GM04504 (cell line): ENCODE data around the gene AGPAT1.
A peak's percentile ranks its signal among the peaks of the same experiment; 100 is the strongest.
"Not testable (repeated sequence)": the region's sequence is repeated elsewhere in the genome, so short reads cannot be mapped to it uniquely, and the experiment has no call there.

Experiments used
- DNase-seq: peaks from one replicate; pipeline ENCODE4 v3.0.0-alpha.2; 2012; ENCODE audit warnings: low read depth

The AGPAT1 gene

GRCh38 chr6:32148289-32149091, 27.4 kb downstream of the AGPAT1 start:
- DNase-seq: no peak

- DNase-seq: no peak
Measured at GRCh38 chr6:32147401-32148132, 28.3 kb downstream of the AGPAT1 start.

- no peak for DNase-seq
Measured at GRCh38 chr6:32146687-32147086, 29.2 kb downstream of the AGPAT1 start.

- no peak for DNase-seq
Measured at GRCh38 chr6:32146287-32146686, 29.6 kb downstream of the AGPAT1 start.

- not testable (repeated sequence) for DNase-seq
Measured at GRCh38 chr6:32144238-32144637, 31.6 kb downstream of the AGPAT1 start.

- no peak for DNase-seq
Measured at GRCh38 chr6:32140420-32141046, 35.4 kb downstream of the AGPAT1 start.

GRCh38 chr6:32139590-32139989, 36.3 kb downstream of the AGPAT1 start:
- no peak for DNase-seq

- DNase-seq: no peak
Measured at GRCh38 chr6:32137454-32137853, 38.4 kb downstream of the AGPAT1 start.

GRCh38 chr6:32133786-32134185, 42.1 kb downstream of the AGPAT1 start:
- DNase-seq: no peak

- no peak for DNase-seq
Measured at GRCh38 chr6:32132110-32132509, 43.8 kb downstream of the AGPAT1 start.

GRCh38 chr6:32131439-32131948, 44.4 kb downstream of the AGPAT1 start:
- no peak for DNase-seq

GRCh38 chr6:32129297-32130088, 46.4 kb downstream of the AGPAT1 start:
- DNase-seq: no peak

- no peak for DNase-seq
Measured at GRCh38 chr6:32128751-32129296, 47.1 kb downstream of the AGPAT1 start.

- DNase-seq: peak; percentile 99
Measured at GRCh38 chr6:32127717-32128592, 47.9 kb downstream of the AGPAT1 start, which contains the start of gene ATF6B. ATF6B (minus strand) TSS chr6:32128246; CDS start chr6:32128207, 39 bp downstream.

- DNase-seq: no peak
Measured at GRCh38 chr6:32127409-32127716, 48.5 kb downstream of the AGPAT1 start.

- DNase-seq: no peak
Measured at GRCh38 chr6:32126880-32127279, 49.0 kb downstream of the AGPAT1 start.

GRCh38 chr6:32123681-32124080, 52.2 kb downstream of the AGPAT1 start:
- DNase-seq: no peak

- DNase-seq: no peak
Measured at GRCh38 chr6:32120573-32121059, 55.3 kb downstream of the AGPAT1 start.

GRCh38 chr6:32118782-32119628, 56.9 kb downstream of the AGPAT1 start:
- peak; percentile 59 for DNase-seq
